Measurements from ENCODE around the gene SNAPC2. TPM values are rescaled to one million over a fixed set of nuclear protein-coding genes. Genes with fewer than 3 reads are reported as not detected.
"Not testable (repeated sequence)": the region's sequence is repeated elsewhere in the genome, so short reads cannot be mapped to it uniquely, and the experiment has no call there.

The SNAPC2 gene
- total and polyA plus RNA-seq, 2 experiments from 2014 or later = 22.5 to 42.1 TPM

GRCh38 chr19:7926727-7927604 is 6.8 kb downstream of the SNAPC2 start:
- no peak for DNase-seq (ENCODE audit: low read depth in 1 of 2, low spot score in 1 of 2)
- no peak overlapping the region for H3K4me3 ChIP-seq
- H3K4me1 ChIP-seq (ENCODE audit: low read depth) = peaks cover 4% of the 10 kb centered on the region
- H3K36me3 ChIP-seq = peaks cover 8% of the 10 kb centered on the region
- no peaks in the 10 kb centered on the region for H3K27me3 ChIP-seq
- H3K9me3 ChIP-seq (ENCODE audit: low read depth) = no peaks in the 10 kb centered on the region
- no peak overlapping the region for H3K27ac ChIP-seq
- TF ChIP-seq CTCF (IDR thresholded peaks at IDR 0.05; ENCODE audit: low read depth, low read length) = no peak

- TF ChIP-seq CTCF (IDR thresholded peaks at IDR 0.05; ENCODE audit: low read depth, low read length) = no peak
- Histone ChIP-seq H3K36me3 (peaks cover 15% of the 10 kb centered on the region), H3K4me1 (ENCODE audit: low read depth) (peaks cover 4% of the 10 kb centered on the region), H3K4me3 (no peak overlapping the region), H3K9me3 (ENCODE audit: low read depth) (no peaks in the 10 kb centered on the region), H3K27me3 (no peaks in the 10 kb centered on the region), H3K27ac (no peak overlapping the region)
- no peak for DNase-seq (ENCODE audit: low read depth in 1 of 2, low spot score in 1 of 2)
These were observed 7.6 kb downstream of the SNAPC2 start for GRCh38 chr19:7927605-7928333.

- no peaks in the 10 kb centered on the region for H3K9me3 ChIP-seq (ENCODE audit: low read depth)
- no peak for TF ChIP-seq CTCF (IDR thresholded peaks at IDR 0.05; ENCODE audit: low read depth, low read length)
- peaks cover 20% of the 10 kb centered on the region for H3K36me3 ChIP-seq
- H3K4me1 ChIP-seq (ENCODE audit: low read depth) = peaks cover 4% of the 10 kb centered on the region
- no peak overlapping the region for H3K27ac ChIP-seq
- H3K27me3 ChIP-seq = no peaks in the 10 kb centered on the region
- no peak for DNase-seq (ENCODE audit: low read depth in 1 of 2, low spot score in 1 of 2)
- no peak overlapping the region for H3K4me3 ChIP-seq
These were observed 8.2 kb downstream of the SNAPC2 start for GRCh38 chr19:7928334-7928706.

- H3K27ac ChIP-seq = no peak overlapping the region
These were observed 8.9 kb downstream of the SNAPC2 start for GRCh38 chr19:7928741-7929701.

GRCh38 chr19:7930030-7930429 is 9.9 kb downstream of the SNAPC2 start:
- not testable (repeated sequence) for H3K4me3 ChIP-seq; H3K27ac ChIP-seq; DNase-seq (ENCODE audit: low read depth in 1 of 2, low spot score in 1 of 2); H3K9me3 ChIP-seq (ENCODE audit: low read depth); H3K4me1 ChIP-seq (ENCODE audit: low read depth); H3K27me3 ChIP-seq
- H3K36me3 ChIP-seq = peaks cover 30% of the 10 kb centered on the region

More at GRCh38 chr19:7928741-7929701, 8.9 kb downstream of the SNAPC2 start:
- H3K36me3 ChIP-seq = peaks cover 24% of the 10 kb centered on the region
- peak; percentile 56 for TF ChIP-seq CTCF (IDR thresholded peaks at IDR 0.05; ENCODE audit: low read depth, low read length)
- H3K27me3 ChIP-seq = no peaks in the 10 kb centered on the region
- no peak overlapping the region for H3K4me3 ChIP-seq
- peak; percentile 49 to 92 for DNase-seq (ENCODE audit: low read depth in 1 of 2, low spot score in 1 of 2)
- peaks cover 4% of the 10 kb centered on the region for H3K4me1 ChIP-seq (ENCODE audit: low read depth)
- no peaks in the 10 kb centered on the region for H3K9me3 ChIP-seq (ENCODE audit: low read depth)
